GM23338 (cell line): ENCODE data around the gene TLE1.

Experiments used
- CREB1 ChIP-seq: fragments of 250-450 bp; sonication (Bioruptor Pico); IDR thresholded peaks from 2 replicates; pipeline ENCODE4 v1.5.0; 2020; ENCODE audit warnings: low read depth, mild to moderate bottlenecking, moderate library complexity
- EZH2 ChIP-seq: fragments of 200-600 bp; sonication (generic); IDR thresholded peaks from one replicate; pipeline ENCODE4 v1.8.0; 2017; ENCODE audit warnings: antibody characterized with exemption, mild to moderate bottlenecking, low read depth; ENCODE audit not compliant: unreplicated experiment
- EZH2phosphoT487 ChIP-seq: fragments of 200-600 bp; sonication (generic); IDR thresholded peaks from one replicate; pipeline ENCODE4 v1.8.1; 2018; ENCODE audit warnings: antibody characterized with exemption; ENCODE audit not compliant: unreplicated experiment
- JUNB ChIP-seq: IDR thresholded peaks from one replicate; pipeline ENCODE4 v1.6.1; 2016; ENCODE audit warnings: antibody characterized with exemption; ENCODE audit not compliant: unreplicated experiment
- POLR2AphosphoS5 ChIP-seq: IDR thresholded peaks from 2 replicates; pipeline ENCODE4 v1.6.1; 2016; ENCODE audit warnings: antibody characterized with exemption, low read depth
- STAT1 ChIP-seq: IDR thresholded peaks from one replicate; pipeline ENCODE4 v1.6.1; 2016; ENCODE audit warnings: antibody characterized with exemption; ENCODE audit not compliant: unreplicated experiment
- ZNF114 ChIP-seq: fragments of 250-450 bp; sonication (Bioruptor Pico); IDR thresholded peaks from 2 replicates; pipeline ENCODE4 v1.5.0; 2020; ENCODE audit warnings: mild to moderate bottlenecking, moderate library complexity
- TF ChIP-seq, protein P1 (sequence below): IDR thresholded peaks from one replicate; pipeline ENCODE4 v1.6.1; 2018; ENCODE audit warnings: antibody characterized with exemption; ENCODE audit not compliant: unreplicated experiment
- TF ChIP-seq, protein P2 (sequence below), 2 experiments: fragments of 200-600 bp in 1 of 2; sonication (generic) in 1 of 2; conservative IDR thresholded peaks; 2 replicates each; pipeline versions ENCODE4 v1.5.1 to v1.6.1; 2016 to 2017; ENCODE audit warnings: antibody characterized with exemption in 2 of 2, low read depth in 2 of 2, mild to moderate bottlenecking in 2 of 2, moderate library complexity in 1 of 2
- TF ChIP-seq, protein P3 (sequence below): IDR thresholded peaks from 2 replicates; pipeline ENCODE4 v1.6.1; 2016; ENCODE audit warnings: antibody characterized with exemption

DNA sequence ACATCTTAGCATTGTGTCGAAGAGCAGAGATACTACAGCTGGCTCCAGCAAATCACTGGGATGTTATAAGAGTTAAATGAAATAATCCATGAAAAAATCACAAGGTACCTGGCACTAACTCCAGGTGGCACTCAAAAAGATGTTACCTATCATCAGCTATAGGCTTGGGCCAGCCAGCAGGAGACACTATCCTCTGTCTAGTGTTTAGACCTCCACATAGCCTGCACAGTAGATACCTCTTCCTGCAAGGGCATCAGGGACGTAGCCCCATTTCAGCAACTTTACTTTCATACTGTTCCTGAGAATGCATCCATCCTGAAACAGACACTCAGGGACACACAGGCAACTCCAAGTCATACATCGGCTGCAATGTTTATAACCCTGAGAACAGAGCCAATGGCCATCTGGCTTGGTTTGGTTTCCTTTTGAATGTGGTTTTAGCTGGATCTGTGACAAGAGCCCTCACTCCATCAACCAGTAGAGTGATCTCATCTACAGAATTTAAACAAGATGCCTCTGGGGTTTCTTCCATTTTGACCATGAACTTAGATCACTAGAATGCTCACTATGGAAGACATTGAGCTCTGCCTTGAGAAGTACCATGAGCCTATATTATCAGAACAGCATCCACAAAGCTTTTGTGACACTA, 69.9 kb downstream of the TLE1 start:
- TF ChIP-seq, protein P1, sequence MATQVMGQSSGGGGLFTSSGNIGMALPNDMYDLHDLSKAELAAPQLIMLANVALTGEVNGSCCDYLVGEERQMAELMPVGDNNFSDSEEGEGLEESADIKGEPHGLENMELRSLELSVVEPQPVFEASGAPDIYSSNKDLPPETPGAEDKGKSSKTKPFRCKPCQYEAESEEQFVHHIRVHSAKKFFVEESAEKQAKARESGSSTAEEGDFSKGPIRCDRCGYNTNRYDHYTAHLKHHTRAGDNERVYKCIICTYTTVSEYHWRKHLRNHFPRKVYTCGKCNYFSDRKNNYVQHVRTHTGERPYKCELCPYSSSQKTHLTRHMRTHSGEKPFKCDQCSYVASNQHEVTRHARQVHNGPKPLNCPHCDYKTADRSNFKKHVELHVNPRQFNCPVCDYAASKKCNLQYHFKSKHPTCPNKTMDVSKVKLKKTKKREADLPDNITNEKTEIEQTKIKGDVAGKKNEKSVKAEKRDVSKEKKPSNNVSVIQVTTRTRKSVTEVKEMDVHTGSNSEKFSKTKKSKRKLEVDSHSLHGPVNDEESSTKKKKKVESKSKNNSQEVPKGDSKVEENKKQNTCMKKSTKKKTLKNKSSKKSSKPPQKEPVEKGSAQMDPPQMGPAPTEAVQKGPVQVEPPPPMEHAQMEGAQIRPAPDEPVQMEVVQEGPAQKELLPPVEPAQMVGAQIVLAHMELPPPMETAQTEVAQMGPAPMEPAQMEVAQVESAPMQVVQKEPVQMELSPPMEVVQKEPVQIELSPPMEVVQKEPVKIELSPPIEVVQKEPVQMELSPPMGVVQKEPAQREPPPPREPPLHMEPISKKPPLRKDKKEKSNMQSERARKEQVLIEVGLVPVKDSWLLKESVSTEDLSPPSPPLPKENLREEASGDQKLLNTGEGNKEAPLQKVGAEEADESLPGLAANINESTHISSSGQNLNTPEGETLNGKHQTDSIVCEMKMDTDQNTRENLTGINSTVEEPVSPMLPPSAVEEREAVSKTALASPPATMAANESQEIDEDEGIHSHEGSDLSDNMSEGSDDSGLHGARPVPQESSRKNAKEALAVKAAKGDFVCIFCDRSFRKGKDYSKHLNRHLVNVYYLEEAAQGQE = no peak
- TF ChIP-seq, protein P2, sequence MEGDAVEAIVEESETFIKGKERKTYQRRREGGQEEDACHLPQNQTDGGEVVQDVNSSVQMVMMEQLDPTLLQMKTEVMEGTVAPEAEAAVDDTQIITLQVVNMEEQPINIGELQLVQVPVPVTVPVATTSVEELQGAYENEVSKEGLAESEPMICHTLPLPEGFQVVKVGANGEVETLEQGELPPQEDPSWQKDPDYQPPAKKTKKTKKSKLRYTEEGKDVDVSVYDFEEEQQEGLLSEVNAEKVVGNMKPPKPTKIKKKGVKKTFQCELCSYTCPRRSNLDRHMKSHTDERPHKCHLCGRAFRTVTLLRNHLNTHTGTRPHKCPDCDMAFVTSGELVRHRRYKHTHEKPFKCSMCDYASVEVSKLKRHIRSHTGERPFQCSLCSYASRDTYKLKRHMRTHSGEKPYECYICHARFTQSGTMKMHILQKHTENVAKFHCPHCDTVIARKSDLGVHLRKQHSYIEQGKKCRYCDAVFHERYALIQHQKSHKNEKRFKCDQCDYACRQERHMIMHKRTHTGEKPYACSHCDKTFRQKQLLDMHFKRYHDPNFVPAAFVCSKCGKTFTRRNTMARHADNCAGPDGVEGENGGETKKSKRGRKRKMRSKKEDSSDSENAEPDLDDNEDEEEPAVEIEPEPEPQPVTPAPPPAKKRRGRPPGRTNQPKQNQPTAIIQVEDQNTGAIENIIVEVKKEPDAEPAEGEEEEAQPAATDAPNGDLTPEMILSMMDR (conservative IDR thresholded peaks at IDR 0.05; ENCODE audit: low read depth in 2 of 2) = peak in 1 of 2 experiments; percentile 13; a peak in 1 of 4 replicates
- TF ChIP-seq EZH2 (no peak), STAT1 (no peak), POLR2AphosphoS5 (no peak), EZH2phosphoT487 (no peak), JUNB (no peak), CREB1 (no peak), ZNF114 (CRISPR knock-in tag) (no peak)
- TF ChIP-seq, protein P3, sequence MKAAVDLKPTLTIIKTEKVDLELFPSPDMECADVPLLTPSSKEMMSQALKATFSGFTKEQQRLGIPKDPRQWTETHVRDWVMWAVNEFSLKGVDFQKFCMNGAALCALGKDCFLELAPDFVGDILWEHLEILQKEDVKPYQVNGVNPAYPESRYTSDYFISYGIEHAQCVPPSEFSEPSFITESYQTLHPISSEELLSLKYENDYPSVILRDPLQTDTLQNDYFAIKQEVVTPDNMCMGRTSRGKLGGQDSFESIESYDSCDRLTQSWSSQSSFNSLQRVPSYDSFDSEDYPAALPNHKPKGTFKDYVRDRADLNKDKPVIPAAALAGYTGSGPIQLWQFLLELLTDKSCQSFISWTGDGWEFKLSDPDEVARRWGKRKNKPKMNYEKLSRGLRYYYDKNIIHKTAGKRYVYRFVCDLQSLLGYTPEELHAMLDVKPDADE = no peak
